Mononuclear cell (primary cell): ENCODE data around the gene CROCC. TPM values are rescaled to one million over a fixed set of nuclear protein-coding genes. Genes with fewer than 3 reads are reported as not detected.

Experiments
- H3K27me3 ChIP-seq: 2 replicates; pipeline ENCODE4 v1.6.0; 2011; ENCODE audit warnings: low read length, control low read depth; ENCODE audit not compliant: insufficient read depth
- H3K4me1 ChIP-seq: 2 replicates; pipeline ENCODE4 v1.5.1; 2011; ENCODE audit warnings: mild to moderate bottlenecking, low read length, control low read depth; ENCODE audit not compliant: insufficient read depth
- H3K4me3 ChIP-seq: 2 replicates; pipeline ENCODE4 v1.5.1; 2011; ENCODE audit warnings: mild to moderate bottlenecking, low read length, moderate library complexity
- H3K9me3 ChIP-seq: 2 replicates; pipeline ENCODE4 v1.5.1; 2011; ENCODE audit warnings: low read depth, mild to moderate bottlenecking, control low read depth, low read length
- total RNA-seq: library from RNA; depleted of rRNA; stranded (reverse); fragments of >200 nt; gene quantifications from one replicate; pipeline ENCODE4 v1.2.3, GENCODE V29; 2012

Gene CROCC
- total RNA-seq, 1 donor = 27.8 TPM

DNA sequence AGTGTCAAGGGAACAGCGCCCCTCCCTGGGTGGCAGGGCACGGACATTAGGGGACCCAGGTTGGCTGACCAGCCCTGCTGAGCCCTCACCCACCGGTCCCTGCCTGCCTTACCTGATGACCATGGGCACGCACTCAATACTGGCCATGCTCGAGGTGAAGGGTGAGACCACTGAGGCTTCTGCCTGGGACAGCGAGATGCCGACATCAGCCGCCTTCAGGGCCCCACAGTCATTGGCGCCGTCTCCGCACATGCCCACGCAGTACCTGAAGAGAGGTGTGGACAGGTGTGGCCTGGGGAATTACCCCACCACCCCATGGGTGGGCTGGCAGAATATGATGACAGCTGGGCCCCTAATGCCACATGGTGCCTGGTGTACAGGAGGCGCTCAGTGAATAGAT is 66.5 kb downstream of the CROCC start:
- H3K27me3 ChIP-seq = no peaks in the 10 kb centered on the region
- no peaks in the 10 kb centered on the region for H3K4me1 ChIP-seq
- H3K4me3 ChIP-seq = no peak overlapping the region
- H3K9me3 ChIP-seq = no peaks in the 10 kb centered on the region

DNA sequence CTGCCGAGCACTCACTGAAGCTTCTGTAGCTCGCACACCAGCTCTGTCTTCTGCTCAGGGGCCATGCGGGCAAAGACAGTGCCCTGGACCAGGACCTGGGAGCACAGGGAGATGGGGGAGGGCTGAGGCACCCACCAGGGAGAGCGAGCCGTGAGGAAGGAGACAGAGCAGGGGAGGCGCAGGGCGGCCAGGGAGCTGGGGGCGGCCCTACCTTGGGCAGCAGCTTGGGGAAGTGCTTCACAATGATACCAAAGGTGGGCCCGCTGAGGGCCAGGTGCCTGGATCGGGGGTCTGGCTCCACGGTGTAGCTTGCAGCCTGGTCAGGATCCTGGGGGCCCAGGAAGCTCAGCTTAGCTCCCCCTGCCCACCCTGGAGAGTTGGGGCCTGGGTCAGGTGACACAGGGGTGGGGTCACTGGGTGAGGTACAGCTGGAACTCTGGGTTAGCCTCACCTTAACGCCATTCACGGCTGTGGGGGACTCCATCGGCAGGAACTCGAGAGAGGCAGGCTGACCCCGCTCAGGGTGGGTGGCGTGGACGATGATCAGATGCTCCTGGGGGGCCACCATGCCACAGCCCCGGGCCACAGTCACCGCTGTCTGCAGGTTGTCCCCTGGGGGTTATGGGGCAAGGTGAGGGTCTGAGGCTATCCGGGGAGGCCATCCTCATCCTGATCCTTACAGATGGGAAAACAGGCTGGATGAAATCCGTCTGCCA is 68.1 kb downstream of the CROCC start:
- H3K27me3 ChIP-seq = no peaks in the 10 kb centered on the region
- H3K4me1 ChIP-seq = no peaks in the 10 kb centered on the region

DNA sequence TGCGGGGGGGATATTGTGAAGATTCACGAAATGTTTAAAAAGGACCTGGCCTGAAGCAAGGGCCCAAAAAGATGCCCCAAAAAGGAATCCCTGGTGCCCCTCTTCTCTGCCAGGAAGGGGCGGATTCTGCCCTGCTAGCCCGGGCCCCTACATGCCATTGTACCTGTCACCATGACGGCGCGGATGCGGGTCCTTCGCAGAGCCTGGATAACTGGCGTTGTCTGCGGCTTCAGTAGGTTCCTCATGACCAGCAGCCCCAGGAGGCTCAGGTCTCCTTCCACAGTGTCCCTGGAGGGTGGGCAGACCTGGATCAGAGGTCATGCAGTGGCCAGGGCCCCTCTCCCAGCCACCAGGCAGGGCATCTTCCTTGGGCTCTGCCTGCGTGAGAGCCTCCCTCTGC is 69.8 kb downstream of the CROCC start:
- no peaks in the 10 kb centered on the region for H3K27me3 ChIP-seq
- H3K4me1 ChIP-seq = no peaks in the 10 kb centered on the region

More for the DNA sequence above, 68.1 kb downstream of the CROCC start:
- Histone ChIP-seq H3K9me3 (no peaks in the 10 kb centered on the region), H3K4me3 (no peak overlapping the region)

DNA sequence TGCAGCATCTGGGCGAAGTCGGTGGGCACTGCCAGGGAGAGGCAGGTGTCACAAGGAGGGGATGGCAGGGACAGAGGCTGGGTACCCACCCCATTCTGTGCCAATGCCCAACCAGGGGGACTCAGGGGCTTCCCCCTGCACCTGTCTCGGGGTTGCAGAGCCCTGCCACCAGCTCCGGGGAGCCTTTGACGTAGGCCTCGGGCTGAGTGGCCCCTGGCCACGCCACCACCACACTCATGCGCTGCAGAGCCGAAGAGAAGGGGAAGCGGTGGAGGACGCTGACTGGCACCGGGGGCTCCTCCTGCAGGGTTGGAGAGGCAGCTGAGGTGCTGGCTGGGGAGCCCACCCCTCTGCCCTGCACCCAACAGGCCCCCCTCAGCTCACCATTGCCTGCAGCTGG is 70.4 kb downstream of the CROCC start:
- Histone ChIP-seq H3K9me3 (no peaks in the 10 kb centered on the region), H3K4me1 (no peaks in the 10 kb centered on the region), H3K4me3 (no peak overlapping the region), H3K27me3 (no peaks in the 10 kb centered on the region)

More for the DNA sequence above, 69.8 kb downstream of the CROCC start:
- no peaks in the 10 kb centered on the region for H3K9me3 ChIP-seq
- H3K4me3 ChIP-seq = no peak overlapping the region

DNA sequence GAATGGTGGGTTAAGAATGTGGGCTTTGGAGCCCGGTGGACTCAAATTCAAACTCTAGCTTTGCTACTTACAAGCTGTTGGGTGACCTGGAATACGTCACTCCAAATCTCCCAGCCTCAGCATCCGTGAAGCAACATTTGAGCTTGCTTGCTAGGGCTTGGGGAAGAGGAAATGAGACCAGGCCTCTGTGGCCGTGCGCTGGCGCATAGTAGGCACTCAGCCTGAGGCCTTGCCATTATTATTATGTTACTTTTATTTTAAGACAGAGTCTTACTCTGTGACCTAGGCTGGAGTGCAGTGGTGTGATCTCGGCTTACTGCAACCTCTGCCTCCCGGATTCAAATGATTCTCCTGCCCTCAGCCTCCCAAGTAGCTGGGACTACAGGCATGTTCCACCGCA is 70.9 kb downstream of the CROCC start:
- Histone ChIP-seq H3K4me1 (no peaks in the 10 kb centered on the region), H3K27me3 (no peaks in the 10 kb centered on the region), H3K4me3 (no peak overlapping the region), H3K9me3 (no peaks in the 10 kb centered on the region)

DNA sequence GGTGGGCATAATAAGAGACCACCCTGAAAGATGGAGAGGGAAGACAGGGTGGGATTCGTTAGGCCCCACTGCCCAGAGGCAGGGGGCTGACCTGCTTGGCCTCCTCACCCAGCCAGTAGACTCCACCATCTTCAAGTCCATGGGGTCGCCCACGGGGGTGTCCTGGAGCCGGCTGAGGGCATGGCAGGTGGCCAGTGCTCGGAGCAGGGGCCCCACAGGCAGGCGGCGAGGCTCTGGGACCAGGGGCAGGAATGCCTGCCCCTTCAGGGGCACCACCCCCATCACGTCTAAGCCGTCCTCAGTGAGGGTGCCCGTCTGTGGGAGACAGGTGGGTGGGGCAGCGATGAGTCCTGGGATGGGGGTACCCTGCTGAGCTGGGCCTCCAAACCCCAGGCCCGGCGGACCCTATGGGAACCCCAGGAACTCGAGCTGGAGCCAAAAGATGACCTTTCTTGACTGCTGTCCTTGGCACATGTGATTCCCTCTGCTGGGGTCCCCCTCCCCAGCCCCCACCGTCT is 71.8 kb downstream of the CROCC start:
- H3K4me3 ChIP-seq = no peak overlapping the region
- no peaks in the 10 kb centered on the region for H3K27me3 ChIP-seq
- H3K9me3 ChIP-seq = no peaks in the 10 kb centered on the region
- H3K4me1 ChIP-seq = no peaks in the 10 kb centered on the region

DNA sequence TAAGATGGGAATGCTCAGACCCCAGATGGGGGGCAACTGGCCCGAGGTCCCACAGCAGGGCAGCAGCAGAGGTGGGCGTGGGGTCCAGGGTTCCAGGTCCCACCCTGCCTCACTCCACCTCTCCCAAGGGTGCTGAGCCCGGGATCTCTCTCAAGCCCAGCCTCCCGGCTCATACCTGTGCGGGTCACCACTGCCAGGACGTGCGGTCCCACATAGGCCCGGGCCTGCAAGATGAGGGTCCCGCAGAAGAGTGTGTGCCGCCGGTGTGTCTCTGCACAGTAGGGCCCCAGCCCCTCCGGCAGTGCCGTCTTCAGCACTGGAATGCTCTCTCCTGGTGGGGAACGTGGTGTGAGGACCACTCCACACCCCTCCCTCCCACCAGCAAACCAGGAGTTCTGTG is 75.1 kb downstream of the CROCC start:
- no peaks in the 10 kb centered on the region for H3K9me3 ChIP-seq
- no peaks in the 10 kb centered on the region for H3K27me3 ChIP-seq
- H3K4me1 ChIP-seq = no peaks in the 10 kb centered on the region
- H3K4me3 ChIP-seq = no peak overlapping the region

DNA sequence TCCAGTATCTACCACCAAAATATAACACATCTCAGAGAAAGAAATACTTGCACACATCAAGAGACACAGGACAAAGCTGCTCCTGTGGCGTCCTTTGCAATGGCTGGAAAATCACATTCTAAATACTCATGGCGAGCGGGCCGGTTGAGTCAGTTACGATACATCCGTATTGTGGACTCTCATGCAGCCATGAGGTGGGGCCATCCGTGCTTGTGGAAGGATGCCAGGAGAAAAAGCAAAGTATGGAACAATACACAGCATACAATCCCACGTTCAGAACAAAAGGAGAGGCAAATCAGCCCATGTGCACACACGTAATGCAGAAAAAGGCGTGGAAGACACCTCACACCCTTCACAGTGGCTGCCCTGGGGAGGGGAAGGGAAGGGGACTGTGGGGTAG is 76.9 kb downstream of the CROCC start:
- Histone ChIP-seq H3K27me3 (no peaks in the 10 kb centered on the region), H3K4me3 (no peak overlapping the region), H3K9me3 (no peaks in the 10 kb centered on the region), H3K4me1 (no peaks in the 10 kb centered on the region)

DNA sequence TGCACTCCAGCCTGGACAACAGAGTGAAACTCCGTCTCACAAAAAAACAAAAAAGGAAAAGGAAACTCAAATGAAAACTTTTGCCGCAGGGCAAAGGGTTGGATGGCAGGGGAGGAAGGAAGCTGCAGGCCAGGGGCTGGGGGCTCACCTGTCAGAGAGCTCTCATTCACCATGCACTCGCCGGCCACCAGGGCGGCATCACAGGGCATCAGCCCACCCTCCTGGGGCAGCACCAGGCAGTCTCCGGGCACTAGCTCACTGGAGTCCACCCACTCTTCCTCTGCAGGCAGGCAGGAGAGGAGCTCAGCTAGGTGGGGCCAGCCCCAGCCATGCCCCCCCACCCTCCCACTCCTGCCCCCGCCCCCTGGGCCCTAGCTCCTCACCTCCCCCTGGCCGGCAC is 78.1 kb downstream of the CROCC start:
- Histone ChIP-seq H3K4me1 (no peaks in the 10 kb centered on the region), H3K9me3 (no peaks in the 10 kb centered on the region), H3K4me3 (no peak overlapping the region), H3K27me3 (no peaks in the 10 kb centered on the region)

DNA sequence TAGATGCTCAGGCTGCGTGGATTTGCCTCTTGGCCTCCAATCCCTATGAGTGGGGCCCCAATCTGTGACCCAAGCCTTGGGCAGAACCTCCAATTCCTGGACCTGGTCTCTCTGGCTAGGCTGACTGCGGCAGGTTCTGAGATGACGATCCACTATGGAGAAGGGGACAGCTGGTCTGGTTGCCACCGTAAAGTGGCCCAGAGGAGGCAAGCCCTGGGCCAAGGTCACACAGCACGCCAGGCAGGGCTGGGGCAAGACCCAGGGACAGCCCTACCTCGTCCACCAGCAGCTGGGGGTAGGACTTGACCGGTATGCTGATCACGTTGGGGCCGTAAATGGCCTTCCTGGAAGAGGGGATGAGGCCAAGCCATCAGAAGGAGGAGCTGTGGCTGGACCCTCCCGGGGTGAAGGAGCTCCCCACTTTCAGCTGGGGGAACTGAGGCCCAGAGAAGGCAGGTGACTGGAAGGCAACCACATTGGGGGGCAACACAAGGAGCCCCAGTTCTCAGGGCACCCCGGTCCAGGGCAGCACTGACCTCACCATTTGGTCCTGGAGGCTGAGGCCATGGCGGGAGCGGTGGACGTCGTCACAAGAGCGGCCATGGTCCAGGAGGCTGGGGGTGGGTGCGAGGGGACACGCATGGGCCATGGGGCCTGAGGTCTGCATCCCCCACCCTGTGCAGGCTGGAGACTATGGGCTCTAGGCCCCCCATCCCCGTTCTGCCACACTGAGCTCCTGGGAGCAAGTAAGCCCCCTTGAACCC is 80.2 kb downstream of the CROCC start:
- Histone ChIP-seq H3K4me1 (no peaks in the 10 kb centered on the region), H3K4me3 (no peak overlapping the region), H3K27me3 (no peaks in the 10 kb centered on the region), H3K9me3 (no peaks in the 10 kb centered on the region)

DNA sequence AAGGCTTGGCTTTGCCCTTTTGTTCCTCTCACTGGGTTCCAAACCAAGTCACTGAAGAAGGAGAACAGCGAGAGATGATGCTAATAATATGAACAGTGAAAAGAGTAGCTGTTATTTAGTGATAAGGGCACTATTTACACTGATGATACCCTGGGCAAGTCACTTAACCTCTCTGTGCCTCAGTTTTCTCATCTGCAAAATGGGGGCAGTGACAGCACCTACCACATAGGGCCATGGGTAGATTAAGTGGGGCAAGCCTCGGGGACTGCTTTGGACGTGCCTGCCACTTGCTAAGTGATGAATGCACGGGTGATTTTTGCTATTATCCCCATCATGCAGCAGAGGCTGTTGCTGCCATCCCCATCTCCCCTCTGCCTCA is 80.8 kb downstream of the CROCC start:
- H3K4me1 ChIP-seq = no peaks in the 10 kb centered on the region
- H3K27me3 ChIP-seq = no peaks in the 10 kb centered on the region
- H3K9me3 ChIP-seq = no peaks in the 10 kb centered on the region
- H3K4me3 ChIP-seq = no peak overlapping the region

DNA sequence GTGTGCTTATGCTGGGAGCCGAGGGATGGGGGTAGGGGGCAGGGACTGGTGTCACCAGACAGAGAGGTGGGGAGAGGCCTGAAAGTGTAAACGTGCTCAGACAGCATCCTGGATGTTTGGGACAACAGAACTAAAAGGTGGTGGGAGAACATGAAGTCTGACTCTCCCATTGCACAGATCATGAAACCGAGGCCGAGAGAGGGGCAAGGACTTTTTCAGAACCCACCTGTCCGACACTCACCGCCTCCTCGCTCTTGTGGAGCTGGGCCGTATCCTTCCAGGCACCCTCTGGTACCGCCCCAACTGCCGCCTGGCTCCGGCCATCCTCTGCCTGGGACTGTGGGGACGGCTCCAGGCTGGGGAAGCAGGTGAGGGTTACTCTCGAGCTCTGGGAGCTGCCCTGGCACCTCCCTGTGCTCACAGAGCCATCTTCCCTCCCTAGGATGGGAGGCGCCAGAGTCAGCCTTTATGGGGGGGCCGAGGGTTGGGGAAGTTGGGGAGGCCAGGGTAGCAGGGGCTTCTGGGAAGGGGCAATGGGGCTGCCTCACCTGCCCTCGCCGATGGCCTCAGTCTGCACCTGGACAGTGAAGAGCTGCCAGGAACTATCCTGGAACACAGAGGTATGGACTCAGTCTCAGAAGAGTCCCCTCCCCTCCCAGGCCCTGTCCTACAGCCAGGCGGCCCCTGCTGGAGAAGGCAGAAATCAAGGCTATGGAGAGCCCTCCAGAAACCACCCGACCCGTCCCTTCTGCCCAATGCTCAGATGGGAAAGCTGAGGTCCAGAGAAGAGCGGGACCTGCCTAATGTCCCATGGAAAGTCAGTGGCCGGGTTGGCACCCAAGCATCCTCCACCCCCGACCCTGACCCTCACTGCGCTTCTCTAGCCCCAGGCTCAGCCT is 83.0 kb downstream of the CROCC start:
- Histone ChIP-seq H3K9me3 (no peaks in the 10 kb centered on the region), H3K27me3 (no peaks in the 10 kb centered on the region), H3K4me3 (no peak overlapping the region), H3K4me1 (peaks cover 9% of the 10 kb centered on the region)

DNA sequence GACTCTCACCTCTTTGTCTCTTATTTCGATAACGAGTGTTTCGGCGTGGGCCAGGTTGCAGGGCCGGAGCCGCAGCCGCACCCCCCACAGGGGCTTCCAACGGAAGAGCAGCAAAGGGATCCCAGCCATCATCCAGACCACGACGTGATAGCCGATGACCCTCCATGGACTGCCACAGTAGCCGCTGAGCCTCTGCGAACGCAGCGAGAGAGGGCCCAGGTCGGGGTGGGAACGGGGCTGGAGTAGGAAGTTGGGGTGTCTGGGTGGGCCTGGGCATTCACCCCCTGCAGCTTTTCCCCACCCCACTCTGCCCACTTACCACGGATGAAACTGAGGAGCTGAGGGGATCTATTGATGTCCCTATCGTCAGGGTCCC is 83.6 kb downstream of the CROCC start:
- no peak overlapping the region for H3K4me3 ChIP-seq
- peaks cover 14% of the 10 kb centered on the region for H3K4me1 ChIP-seq
- no peaks in the 10 kb centered on the region for H3K9me3 ChIP-seq
- H3K27me3 ChIP-seq = no peaks in the 10 kb centered on the region

DNA sequence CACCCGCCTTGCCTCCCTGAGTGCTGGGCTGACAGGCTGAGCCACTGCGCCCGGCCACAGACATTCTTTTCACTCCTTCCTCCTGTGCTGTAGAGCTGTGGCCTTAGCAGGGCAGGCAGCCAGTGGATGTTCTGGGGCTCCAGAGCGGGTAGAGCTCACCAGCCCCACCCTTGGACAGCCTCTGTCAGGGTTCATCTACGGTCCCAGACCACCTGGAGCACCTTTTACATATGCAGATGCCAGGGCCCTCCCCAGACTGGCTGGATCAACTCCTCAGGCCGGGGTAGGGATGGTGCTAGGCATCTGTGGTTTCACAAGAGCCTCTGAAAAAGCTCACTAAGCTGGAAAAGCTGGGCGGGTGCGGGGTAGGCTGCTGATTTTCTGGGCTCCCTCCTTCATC is 85.4 kb downstream of the CROCC start:
- Histone ChIP-seq H3K4me3 (no peak overlapping the region), H3K4me1 (peaks cover 29% of the 10 kb centered on the region), H3K27me3 (no peaks in the 10 kb centered on the region), H3K9me3 (no peaks in the 10 kb centered on the region)
